ENCODE measurements around the gene CREBBP.

The CREBBP gene

GRCh38 chr16:3819746-3820724 lies 60.5 kb downstream of the CREBBP start:
- Histone ChIP-seq H3K79me1 (replicated peaks; ENCODE audit: low read length, poor library complexity, severe bottlenecking) (peaks cover 10% of the 10 kb centered on the region), H2AK5ac (ENCODE audit: low read length, severe bottlenecking) (no peak overlapping the region)
- peak; percentile 83 for DNase-seq

GRCh38 chr16:3819175-3819527 lies 61.4 kb downstream of the CREBBP start:
- Histone ChIP-seq H3K27ac (ENCODE audit: low read length, poor library complexity, severe bottlenecking) (no peak overlapping the region), H3K9me3 (ENCODE audit: control insufficient read depth, low read length) (no peaks in the 10 kb centered on the region)
- no peak for DNase-seq

More at GRCh38 chr16:3819746-3820724, 60.5 kb downstream of the CREBBP start:
- Histone ChIP-seq H3K4me2 (ENCODE audit: low read length, poor library complexity, severe bottlenecking) (no peak overlapping the region), H3K36me3 (ENCODE audit: control insufficient read depth in 1 of 2, insufficient read depth in 2 of 2, low read depth in 1 of 2, low read length in 2 of 2) (peaks cover 0 to 7% of the 10 kb centered on the region in 2 experiments), H2AFZ (ENCODE audit: low read depth, low read length) (no peak overlapping the region), H2BK120ac (ENCODE audit: low read depth, low read length) (no peak overlapping the region), H3K23ac (ENCODE audit: low read length in 2 of 2) (no peak overlapping the region), H3K9ac (ENCODE audit: low read length) (peak overlapping the region; percentile 32), H3K9me3 (ENCODE audit: control insufficient read depth, low read length) (no peaks in the 10 kb centered on the region), H4K91ac (ENCODE audit: low read length) (no peak overlapping the region), H3K4me3 (ENCODE audit: insufficient read depth in 1 of 2, low read depth in 1 of 2, low read length in 2 of 2) (no peak overlapping the region), H2BK15ac (ENCODE audit: low read depth, poor library complexity, severe bottlenecking) (no peak overlapping the region), H4K8ac (ENCODE audit: low read length) (no peak overlapping the region), H2BK12ac (ENCODE audit: low read length in 2 of 2) (no peak overlapping the region), H3K27me3 (ENCODE audit: control insufficient read depth in 1 of 2, insufficient read depth in 1 of 2, low read length in 2 of 2) (no peaks in the 10 kb centered on the region), H3K27ac (ENCODE audit: low read length, poor library complexity, severe bottlenecking) (peak overlapping the region; percentile 40), H3K4ac (ENCODE audit: low read depth in 1 of 2, low read length in 2 of 2) (no peak overlapping the region), H3K4me1 (ENCODE audit: control insufficient read depth, insufficient read depth, low read depth, low read length) (peaks cover 36% of the 10 kb centered on the region), H3K14ac (ENCODE audit: low read length in 2 of 2) (no peak overlapping the region), H2BK5ac (ENCODE audit: low read depth, low read length, poor library complexity, severe bottlenecking) (no peak overlapping the region), H3K18ac (ENCODE audit: low read depth in 1 of 2, low read length in 2 of 2) (no peak overlapping the region)
- 67% methylated on average over 7 of the region's 8 CpGs for WGBS

GRCh38 chr16:3816326-3816725 lies 64.2 kb downstream of the CREBBP start:
- Histone ChIP-seq H2BK15ac (ENCODE audit: low read depth, poor library complexity, severe bottlenecking) (no peak overlapping the region), H3K79me1 (replicated peaks; ENCODE audit: low read length, poor library complexity, severe bottlenecking) (peaks cover 8% of the 10 kb centered on the region), H3K27ac (ENCODE audit: low read length, poor library complexity, severe bottlenecking) (no peak overlapping the region), H2BK12ac (ENCODE audit: low read length in 2 of 2) (no peak overlapping the region), H2BK5ac (ENCODE audit: low read depth, low read length, poor library complexity, severe bottlenecking) (no peak overlapping the region), H3K4ac (ENCODE audit: low read depth in 1 of 2, low read length in 2 of 2) (no peak overlapping the region), H3K27me3 (ENCODE audit: control insufficient read depth in 1 of 2, insufficient read depth in 1 of 2, low read length in 2 of 2) (no peaks in the 10 kb centered on the region), H2BK120ac (ENCODE audit: low read depth, low read length) (no peak overlapping the region), H3K4me2 (ENCODE audit: low read length, poor library complexity, severe bottlenecking) (no peak overlapping the region), H4K91ac (ENCODE audit: low read length) (no peak overlapping the region), H3K23ac (ENCODE audit: low read length in 2 of 2) (no peak overlapping the region), H3K4me1 (ENCODE audit: control insufficient read depth, insufficient read depth, low read depth, low read length) (peaks cover 17% of the 10 kb centered on the region), H2AFZ (ENCODE audit: low read depth, low read length) (no peak overlapping the region), H3K4me3 (ENCODE audit: insufficient read depth in 1 of 2, low read depth in 1 of 2, low read length in 2 of 2) (no peak overlapping the region), H3K36me3 (ENCODE audit: control insufficient read depth in 1 of 2, insufficient read depth in 2 of 2, low read depth in 1 of 2, low read length in 2 of 2) (no peaks in the 10 kb centered on the region), H3K14ac (ENCODE audit: low read length in 2 of 2) (no peak overlapping the region), H3K9me3 (ENCODE audit: control insufficient read depth, low read length) (no peaks in the 10 kb centered on the region), H2AK5ac (ENCODE audit: low read length, severe bottlenecking) (no peak overlapping the region), H3K9ac (ENCODE audit: low read length) (no peak overlapping the region), H3K18ac (ENCODE audit: low read depth in 1 of 2, low read length in 2 of 2) (no peak overlapping the region), H4K8ac (ENCODE audit: low read length) (no peak overlapping the region)
- DNase-seq = no peak
- WGBS = 100% methylated on average over 2 of the region's 3 CpGs

More at GRCh38 chr16:3819175-3819527, 61.4 kb downstream of the CREBBP start:
- Histone ChIP-seq H3K36me3 (ENCODE audit: control insufficient read depth in 1 of 2, insufficient read depth in 2 of 2, low read depth in 1 of 2, low read length in 2 of 2) (peaks cover 0 to 5% of the 10 kb centered on the region in 2 experiments), H3K4ac (ENCODE audit: low read depth in 1 of 2, low read length in 2 of 2) (no peak overlapping the region), H2BK15ac (ENCODE audit: low read depth, poor library complexity, severe bottlenecking) (peak overlapping the region; percentile 32), H3K4me3 (ENCODE audit: insufficient read depth in 1 of 2, low read depth in 1 of 2, low read length in 2 of 2) (no peak overlapping the region), H3K4me1 (ENCODE audit: control insufficient read depth, insufficient read depth, low read depth, low read length) (peaks cover 31% of the 10 kb centered on the region), H2BK120ac (ENCODE audit: low read depth, low read length) (no peak overlapping the region), H3K14ac (ENCODE audit: low read length in 2 of 2) (no peak overlapping the region), H3K9ac (ENCODE audit: low read length) (peak overlapping the region; percentile 32), H2BK5ac (ENCODE audit: low read depth, low read length, poor library complexity, severe bottlenecking) (no peak overlapping the region), H4K8ac (ENCODE audit: low read length) (no peak overlapping the region), H2BK12ac (ENCODE audit: low read length in 2 of 2) (no peak overlapping the region), H2AFZ (ENCODE audit: low read depth, low read length) (no peak overlapping the region), H3K23ac (ENCODE audit: low read length in 2 of 2) (no peak overlapping the region), H3K18ac (ENCODE audit: low read depth in 1 of 2, low read length in 2 of 2) (no peak overlapping the region), H3K4me2 (ENCODE audit: low read length, poor library complexity, severe bottlenecking) (no peak overlapping the region), H3K79me1 (replicated peaks; ENCODE audit: low read length, poor library complexity, severe bottlenecking) (peaks cover 12% of the 10 kb centered on the region), H4K91ac (ENCODE audit: low read length) (no peak overlapping the region), H3K27me3 (ENCODE audit: control insufficient read depth in 1 of 2, insufficient read depth in 1 of 2, low read length in 2 of 2) (no peaks in the 10 kb centered on the region), H2AK5ac (ENCODE audit: low read length, severe bottlenecking) (no peak overlapping the region)
- 97% methylated on average over 3 of the region's 6 CpGs for WGBS

GRCh38 chr16:3814755-3815154 lies 65.8 kb downstream of the CREBBP start:
- Histone ChIP-seq H3K4me2 (ENCODE audit: low read length, poor library complexity, severe bottlenecking) (no peak overlapping the region), H3K36me3 (ENCODE audit: control insufficient read depth in 1 of 2, insufficient read depth in 2 of 2, low read depth in 1 of 2, low read length in 2 of 2) (peaks cover under 1 to 6% of the 10 kb centered on the region in 2 experiments), H3K4me3 (ENCODE audit: insufficient read depth in 1 of 2, low read depth in 1 of 2, low read length in 2 of 2) (no peak overlapping the region), H2BK5ac (ENCODE audit: low read depth, low read length, poor library complexity, severe bottlenecking) (no peak overlapping the region), H3K18ac (ENCODE audit: low read depth in 1 of 2, low read length in 2 of 2) (no peak overlapping the region), H3K9me3 (ENCODE audit: control insufficient read depth, low read length) (no peaks in the 10 kb centered on the region), H3K9ac (ENCODE audit: low read length) (no peak overlapping the region), H3K4me1 (ENCODE audit: control insufficient read depth, insufficient read depth, low read depth, low read length) (peaks cover 7% of the 10 kb centered on the region), H3K4ac (ENCODE audit: low read depth in 1 of 2, low read length in 2 of 2) (no peak overlapping the region), H2AFZ (ENCODE audit: low read depth, low read length) (no peak overlapping the region), H3K27me3 (ENCODE audit: control insufficient read depth in 1 of 2, insufficient read depth in 1 of 2, low read length in 2 of 2) (no peaks in the 10 kb centered on the region), H4K91ac (ENCODE audit: low read length) (no peak overlapping the region), H3K79me1 (replicated peaks; ENCODE audit: low read length, poor library complexity, severe bottlenecking) (peaks cover 8% of the 10 kb centered on the region), H2BK15ac (ENCODE audit: low read depth, poor library complexity, severe bottlenecking) (no peak overlapping the region), H3K14ac (ENCODE audit: low read length in 2 of 2) (no peak overlapping the region), H2BK120ac (ENCODE audit: low read depth, low read length) (no peak overlapping the region), H2AK5ac (ENCODE audit: low read length, severe bottlenecking) (no peak overlapping the region), H4K8ac (ENCODE audit: low read length) (no peak overlapping the region), H3K23ac (ENCODE audit: low read length in 2 of 2) (no peak overlapping the region), H3K27ac (ENCODE audit: low read length, poor library complexity, severe bottlenecking) (no peak overlapping the region), H2BK12ac (ENCODE audit: low read length in 2 of 2) (no peak overlapping the region)
- WGBS = 36% methylated on average over 1 of the region's 1 CpG
- no peak for DNase-seq
